ENCODE results near the gene SSH2.
"Not testable (repeated sequence)": the region's sequence is repeated elsewhere in the genome, so short reads cannot be mapped to it uniquely, and the experiment has no call there.

Gene SSH2

GRCh38 chr17:29929006-29929532, 959 bp downstream of the SSH2 start:
- no peak for DNase-seq (ENCODE audit: low spot score)

DNA sequence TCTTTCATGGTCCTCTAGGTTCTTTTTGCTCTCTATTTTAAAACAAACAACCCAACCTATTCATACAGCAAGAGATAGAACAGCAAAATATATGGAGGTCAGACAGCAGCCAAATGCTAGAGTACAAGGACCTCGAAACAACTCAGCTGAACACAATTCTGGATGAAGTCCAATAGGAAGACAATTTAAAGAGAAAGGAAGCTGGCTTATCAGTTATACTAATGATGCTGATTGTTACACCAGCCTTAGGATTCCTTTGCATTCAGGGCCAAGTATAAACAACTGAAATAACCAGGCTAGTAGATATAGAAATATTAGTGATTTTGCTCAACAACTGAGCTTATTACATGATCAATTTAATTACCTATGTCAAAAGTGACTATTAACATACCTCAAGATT, 2.5 kb downstream of the SSH2 start:
- DNase-seq (ENCODE audit: low spot score) = no peak

DNA sequence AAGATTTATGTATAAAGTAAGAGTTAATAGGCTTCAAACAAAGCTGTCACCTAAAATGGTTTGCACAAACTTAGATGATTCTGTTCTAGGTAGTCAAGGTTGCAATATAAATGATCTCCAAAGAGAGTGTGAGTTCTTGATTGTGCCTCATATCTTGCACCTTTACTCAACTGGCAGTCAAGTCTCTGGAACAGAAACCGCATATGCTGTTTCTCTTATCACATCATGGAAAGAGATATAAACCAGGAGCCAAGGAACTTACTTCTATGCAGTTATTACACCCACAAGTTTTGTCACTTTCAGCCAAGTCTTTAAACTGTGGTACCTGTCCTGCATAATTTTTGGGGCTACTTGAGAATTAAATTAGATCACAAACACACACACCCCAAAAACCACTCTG, 5.2 kb downstream of the SSH2 start:
- no peak for DNase-seq (ENCODE audit: low spot score)

- peak; percentile 22 for DNase-seq (ENCODE audit: low spot score)
Measured at GRCh38 chr17:29918922-29919856, 10.8 kb downstream of the SSH2 start.

DNA sequence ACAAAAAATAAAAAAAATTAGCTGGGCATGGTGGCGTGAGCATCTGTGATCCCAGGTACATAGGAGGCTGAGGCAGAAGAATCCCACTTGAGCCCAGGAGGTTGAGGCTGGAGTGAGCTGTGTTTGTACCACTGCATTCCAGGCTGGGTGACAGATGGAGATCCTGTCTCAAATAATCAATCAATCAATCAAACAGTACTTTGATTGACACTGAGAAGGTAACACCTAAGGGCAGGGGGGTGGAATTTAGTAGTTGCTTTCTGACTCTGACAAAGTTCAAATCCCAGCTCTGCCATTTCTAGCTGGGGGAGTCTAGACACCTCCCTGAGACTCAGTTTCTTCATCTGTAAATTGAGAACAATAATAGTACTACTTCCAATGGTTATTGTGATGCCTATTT, 12.0 kb downstream of the SSH2 start:
- DNase-seq (ENCODE audit: low spot score) = no peak

GRCh38 chr17:29914819-29915537, 15.1 kb downstream of the SSH2 start:
- no peak for DNase-seq (ENCODE audit: low spot score)

GRCh38 chr17:29911641-29912177, 18.3 kb downstream of the SSH2 start:
- DNase-seq (ENCODE audit: low spot score) = no peak

- DNase-seq (ENCODE audit: low spot score) = peak; percentile 10
Measured at GRCh38 chr17:29909236-29910003, 20.6 kb downstream of the SSH2 start.

DNA sequence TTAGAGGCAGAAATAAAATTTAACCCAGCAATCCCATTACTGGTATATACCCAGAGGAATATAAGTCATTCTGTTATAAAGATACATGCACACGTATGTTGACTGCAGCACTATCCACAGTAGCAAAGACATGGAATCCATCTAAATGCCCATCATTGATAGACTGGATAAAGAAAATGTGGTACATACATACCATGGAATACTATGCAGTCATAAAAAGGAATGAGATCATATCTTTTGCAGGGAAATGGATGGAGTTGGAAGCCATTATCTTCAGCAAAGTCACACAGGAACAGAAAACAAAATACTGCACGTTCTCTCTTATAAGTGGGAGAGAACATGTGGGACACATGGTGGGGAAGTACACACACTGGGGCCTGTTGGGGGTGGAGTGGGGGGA, 23.1 kb downstream of the SSH2 start:
- DNase-seq (ENCODE audit: low spot score) = no peak

DNA sequence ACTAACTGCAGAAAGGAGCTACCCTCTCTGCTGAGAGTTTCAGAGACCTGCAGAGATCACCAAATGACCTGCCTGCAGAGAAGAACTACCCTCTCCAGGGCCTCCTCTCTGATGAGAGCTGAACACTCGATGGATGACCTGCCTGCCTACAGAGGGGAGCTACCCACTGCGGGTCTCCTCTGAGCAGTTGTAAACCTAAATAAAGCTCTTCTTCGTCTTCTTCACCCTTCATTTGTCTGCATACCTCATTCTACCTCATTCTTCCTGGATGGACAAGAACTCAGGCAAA, 24.2 kb downstream of the SSH2 start:
- no peak for DNase-seq (ENCODE audit: low spot score)

DNA sequence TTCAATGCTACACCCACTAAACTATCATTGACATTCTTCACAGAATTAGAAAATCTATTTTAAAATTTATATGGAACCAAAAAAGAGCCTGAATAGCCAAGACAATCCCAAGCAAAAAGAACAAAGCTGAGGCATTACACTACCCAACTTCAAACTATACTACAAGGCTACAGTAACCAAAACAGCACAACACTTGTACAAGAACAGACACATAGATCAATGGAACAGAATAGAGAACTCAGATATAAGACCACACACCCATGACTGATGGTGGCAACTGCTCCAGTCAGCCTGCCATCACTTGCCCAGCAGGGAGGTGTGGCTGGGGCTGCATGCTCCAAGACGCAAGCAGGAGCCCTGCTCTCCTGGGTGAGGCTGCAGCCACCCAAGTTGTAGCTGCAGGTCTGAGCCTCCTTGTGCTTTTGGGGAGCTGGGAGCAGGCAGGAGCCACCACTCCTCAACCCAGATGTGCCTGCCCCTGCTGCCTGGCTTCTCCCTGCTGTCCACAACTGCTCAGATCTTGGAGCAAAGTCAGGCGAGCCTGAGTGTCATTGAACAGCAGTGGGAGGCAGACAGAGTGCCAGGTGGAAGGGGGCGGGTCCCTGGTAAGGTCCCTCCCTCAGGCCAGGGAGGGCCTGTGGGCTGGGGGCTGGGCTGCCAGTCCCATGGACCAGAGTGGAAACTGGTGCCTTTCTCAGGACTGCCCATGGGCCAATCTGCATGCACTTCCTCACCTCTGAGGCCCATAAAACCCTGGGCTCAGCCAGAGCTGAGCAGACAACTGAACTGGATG, 24.7 kb downstream of the SSH2 start:
- DNase-seq (ENCODE audit: low spot score) = no peak

DNA sequence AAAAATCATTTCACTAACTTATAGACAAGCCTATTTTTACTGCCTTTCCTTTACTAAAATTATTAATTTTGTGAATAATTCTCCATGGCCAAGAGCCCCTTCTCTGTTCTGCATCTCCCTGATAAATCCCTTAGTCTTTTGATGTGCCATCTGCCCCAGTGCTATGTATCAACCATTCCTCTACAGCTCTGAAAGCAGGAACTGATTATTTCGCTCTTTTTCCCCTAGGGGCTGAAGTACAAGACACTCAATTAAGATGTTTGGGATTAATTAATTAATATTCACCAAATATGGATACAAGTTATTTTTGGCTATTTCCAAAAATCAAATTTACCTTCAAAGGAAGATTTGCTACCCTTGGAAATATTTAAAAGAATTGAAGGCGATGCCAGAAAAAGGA, 26.6 kb downstream of the SSH2 start:
- no peak for DNase-seq (ENCODE audit: low spot score)

GRCh38 chr17:29897136-29897535, 32.9 kb downstream of the SSH2 start:
- not testable (repeated sequence) for DNase-seq (ENCODE audit: low spot score)

DNA sequence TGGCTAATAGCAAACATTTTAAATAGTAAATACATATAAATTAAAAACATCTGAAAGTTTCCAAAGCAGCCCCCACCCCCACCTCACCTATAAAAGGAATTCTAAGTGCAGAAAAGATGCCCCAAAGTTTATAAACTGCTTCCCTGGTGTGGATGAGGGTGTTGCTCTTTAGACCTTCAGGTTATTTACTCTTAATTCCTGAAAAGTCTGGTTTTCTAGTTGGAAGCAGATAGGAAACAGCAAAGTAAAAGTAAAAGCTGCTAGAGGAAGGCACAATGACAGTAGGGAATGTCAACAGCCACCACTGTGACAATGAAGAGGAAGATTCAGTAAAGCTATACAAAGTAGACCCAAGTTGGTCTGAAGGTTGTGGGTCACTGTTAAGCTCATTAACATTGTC, 37.8 kb downstream of the SSH2 start:
- DNase-seq (ENCODE audit: low spot score) = no peak

GRCh38 chr17:29891131-29891530, 38.9 kb downstream of the SSH2 start:
- DNase-seq (ENCODE audit: low spot score) = no peak

DNA sequence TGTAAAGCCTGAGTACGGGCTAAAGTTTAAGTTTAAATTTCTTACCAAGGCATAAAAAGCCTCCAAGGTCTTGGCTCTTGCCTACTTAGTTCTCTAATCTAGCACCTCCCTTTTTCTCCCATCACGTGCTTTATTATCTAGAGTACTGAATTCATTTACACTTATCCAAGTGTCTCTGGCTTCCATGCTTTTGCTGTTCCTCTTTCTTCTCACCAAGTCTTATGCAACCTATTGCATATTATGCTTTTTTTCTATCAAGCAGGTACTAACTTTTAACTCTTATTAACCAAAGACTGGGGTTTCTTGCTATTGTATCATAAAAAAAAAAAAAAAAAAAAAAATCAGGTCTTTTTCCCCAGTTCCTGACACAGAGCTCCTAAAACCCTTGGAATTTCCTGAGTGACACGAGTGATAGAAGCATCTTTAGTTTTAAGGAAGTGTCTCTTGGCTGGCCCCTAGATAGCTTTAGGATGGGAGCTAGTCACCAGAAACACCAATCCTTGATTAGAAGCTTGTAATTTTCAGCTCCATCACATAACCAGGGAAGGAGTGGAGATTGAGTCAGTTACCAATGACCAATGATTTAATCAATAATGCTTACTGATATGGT, 44.9 kb downstream of the SSH2 start:
- no peak for DNase-seq (ENCODE audit: low spot score)

DNA sequence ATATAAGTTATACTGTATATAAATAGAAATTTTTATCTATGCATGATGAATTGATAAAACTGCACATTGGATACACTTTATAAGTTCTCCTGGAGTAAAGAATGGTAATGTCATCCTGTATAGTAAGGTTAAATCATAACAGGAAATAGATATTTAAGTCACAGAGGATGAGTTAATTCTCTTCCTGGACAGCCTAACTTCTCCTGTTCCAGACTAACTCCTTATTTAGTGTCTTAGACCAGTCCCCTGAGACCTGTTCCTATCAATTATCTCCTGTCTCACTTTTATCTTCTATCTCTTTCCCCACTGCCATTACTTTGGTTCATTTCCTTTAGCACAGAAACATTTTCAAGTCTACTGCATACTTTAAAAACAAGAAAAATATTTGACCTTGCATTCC, 46.5 kb downstream of the SSH2 start:
- DNase-seq (ENCODE audit: low spot score) = no peak

GRCh38 chr17:29881256-29881655, 48.8 kb downstream of the SSH2 start:
- no peak for DNase-seq (ENCODE audit: low spot score)

GRCh38 chr17:29880031-29880430, 50.0 kb downstream of the SSH2 start:
- DNase-seq (ENCODE audit: low spot score) = no peak

GRCh38 chr17:29874931-29875596, 55.0 kb downstream of the SSH2 start:
- no peak for DNase-seq (ENCODE audit: low spot score)

Measured in AG08395 (cell line).